Neural cell (in vitro differentiated cells): ENCODE measurements around the gene FLRT2. TPM values are rescaled to one million over a fixed set of nuclear protein-coding genes. Genes with fewer than 3 reads are reported as not detected.

Experiments used
- H2AFZ ChIP-seq: fragments of 200-600, 300-800 bp; sonication (generic), shearing (Covaris generic); 2 replicates; pipeline ENCODE4 v1.6.0; 2014; ENCODE audit warnings: low read depth, mild to moderate bottlenecking, antibody characterized with exemption, low read length, moderate library complexity
- H3F3A ChIP-seq: fragments of 200-600 bp; shearing (Covaris generic); 2 replicates; pipeline ENCODE4 v1.6.1; 2016; ENCODE audit warnings: mild to moderate bottlenecking, moderate library complexity, mixed read lengths, antibody characterized with exemption, low read length; ENCODE audit not compliant: insufficient read depth, poor library complexity, severe bottlenecking
- H3K27ac ChIP-seq: fragments of 200-600, 300-800 bp; sonication (generic), shearing (Covaris generic); 2 replicates; pipeline ENCODE4 v1.5.1; 2014; ENCODE audit warnings: mild to moderate bottlenecking, low read length, moderate library complexity
- H3K27me3 ChIP-seq: fragments of 300-800, 200-600 bp; sonication (generic), shearing (Covaris generic); 2 replicates; pipeline ENCODE4 v1.6.0; 2014; ENCODE audit warnings: mild to moderate bottlenecking, low read depth, low read length, moderate library complexity; ENCODE audit not compliant: insufficient read depth
- H3K36me3 ChIP-seq: fragments of 300-800, 200-600 bp; sonication (generic), shearing (Covaris generic); 2 replicates; pipeline ENCODE4 v1.5.1; 2014; ENCODE audit warnings: mild to moderate bottlenecking, antibody characterized with exemption, low read length, moderate library complexity; ENCODE audit not compliant: insufficient read depth
- H3K4me2 ChIP-seq: fragments of 300-800, 200-600 bp; sonication (generic), shearing (Covaris generic); 2 replicates; pipeline ENCODE4 v1.6.0; 2014; ENCODE audit warnings: mild to moderate bottlenecking, low read length
- H3K4me3 ChIP-seq: fragments of 300-800, 200-600 bp; sonication (generic), shearing (Covaris generic); 2 replicates; pipeline ENCODE4 v1.5.1; 2014; ENCODE audit warnings: mild to moderate bottlenecking, low read length, moderate library complexity
- H3K79me2 ChIP-seq: fragments of 200-600 bp; shearing (Covaris generic); replicated peaks from 2 replicates; pipeline ENCODE4 v1.6.0; 2014; ENCODE audit warnings: mild to moderate bottlenecking, low read length, moderate library complexity; ENCODE audit not compliant: insufficient read depth
- H3K9ac ChIP-seq: fragments of 300-800, 200-600 bp; sonication (generic), shearing (Covaris generic); 2 replicates; pipeline ENCODE4 v1.6.1; 2016; ENCODE audit warnings: mild to moderate bottlenecking, low read length, mixed read lengths
- H3K9me2 ChIP-seq: fragments of 200-600 bp; shearing (Covaris generic); 2 replicates; pipeline ENCODE4 v1.6.1; 2016; ENCODE audit warnings: mild to moderate bottlenecking, low read length, mixed read lengths; ENCODE audit not compliant: insufficient read depth
- H3K9me3 ChIP-seq: fragments of 200-600, 300-800 bp; sonication (generic), shearing (Covaris generic); 2 replicates; pipeline ENCODE4 v1.6.1; 2016; ENCODE audit warnings: mild to moderate bottlenecking, mixed run types, low read length, moderate library complexity, mixed read lengths
- H4K20me1 ChIP-seq: fragments of 200-600 bp; shearing (Covaris generic); 2 replicates; pipeline ENCODE4 v1.6.1; 2016; ENCODE audit warnings: mild to moderate bottlenecking, mixed run types; ENCODE audit not compliant: insufficient read depth
- CTCF ChIP-seq: fragments of 450-650 bp; IDR thresholded peaks from 2 replicates; pipeline ENCODE4 v1.5.1; 2014; ENCODE audit warnings: antibody characterized with exemption, mild to moderate bottlenecking, moderate library complexity; ENCODE audit not compliant: poor library complexity, severe bottlenecking
- EP300 ChIP-seq: fragments of 450-650 bp; conservative IDR thresholded peaks from 2 replicates; pipeline ENCODE4 v1.6.1; 2014; ENCODE audit warnings: antibody characterized with exemption, mild to moderate bottlenecking, moderate library complexity; ENCODE audit not compliant: poor library complexity, severe bottlenecking
- EZH2 ChIP-seq: fragments of 200-600, 300-800 bp; shearing (Covaris generic), sonication (generic); IDR thresholded peaks from 2 replicates; pipeline ENCODE4 v1.6.1; 2014; ENCODE audit warnings: antibody characterized with exemption, low read length, borderline replicate concordance, mild to moderate bottlenecking; ENCODE audit not compliant: insufficient read depth, poor library complexity, severe bottlenecking
- MXI1 ChIP-seq: fragments of 450-650 bp; conservative IDR thresholded peaks from 2 replicates; pipeline ENCODE4 v1.6.1; 2014; ENCODE audit warnings: antibody characterized with exemption, mild to moderate bottlenecking; ENCODE audit not compliant: poor library complexity, severe bottlenecking
- POLR2AphosphoS5 ChIP-seq: IDR thresholded peaks from 2 replicates; pipeline ENCODE4 v1.6.1; 2012
- RAD21 ChIP-seq: fragments of 450-650 bp; conservative IDR thresholded peaks from 2 replicates; pipeline ENCODE4 v1.6.1; 2014; ENCODE audit warnings: antibody characterized with exemption, mild to moderate bottlenecking, moderate library complexity
- SMC3 ChIP-seq: fragments of 450-650 bp; conservative IDR thresholded peaks from 2 replicates; pipeline ENCODE4 v1.6.1; 2014; ENCODE audit warnings: antibody characterized with exemption, mild to moderate bottlenecking, moderate library complexity; ENCODE audit not compliant: poor library complexity
- TAF1 ChIP-seq: IDR thresholded peaks from 2 replicates; pipeline ENCODE4 v1.6.1; 2012; ENCODE audit warnings: low read depth
- polyA plus RNA-seq: library from polyadenylated mRNA; depleted of rRNA; stranded (reverse); fragments of >200 nt; gene quantifications from 2 replicates; pipeline ENCODE4 v1.2.3, GENCODE V29; 2014
- TF ChIP-seq, protein P1 (sequence below): IDR thresholded peaks from 2 replicates; pipeline ENCODE4 v1.6.1; 2012; ENCODE audit warnings: borderline replicate concordance

The FLRT2 gene
- polyA plus RNA-seq, 1 donor from 2014 or later, result 5.1 TPM

GRCh38 chr14:85602345-85602744 is 72.4 kb downstream of the FLRT2 start:
- no peaks in the 10 kb centered on the region for H4K20me1 ChIP-seq
- TF ChIP-seq TAF1 (no peak), CTCF (no peak), SMC3 (no peak), EZH2 (no peak), MXI1 (no peak), EP300 (no peak), RAD21 (no peak), POLR2AphosphoS5 (no peak)
- TF ChIP-seq, protein P1, sequence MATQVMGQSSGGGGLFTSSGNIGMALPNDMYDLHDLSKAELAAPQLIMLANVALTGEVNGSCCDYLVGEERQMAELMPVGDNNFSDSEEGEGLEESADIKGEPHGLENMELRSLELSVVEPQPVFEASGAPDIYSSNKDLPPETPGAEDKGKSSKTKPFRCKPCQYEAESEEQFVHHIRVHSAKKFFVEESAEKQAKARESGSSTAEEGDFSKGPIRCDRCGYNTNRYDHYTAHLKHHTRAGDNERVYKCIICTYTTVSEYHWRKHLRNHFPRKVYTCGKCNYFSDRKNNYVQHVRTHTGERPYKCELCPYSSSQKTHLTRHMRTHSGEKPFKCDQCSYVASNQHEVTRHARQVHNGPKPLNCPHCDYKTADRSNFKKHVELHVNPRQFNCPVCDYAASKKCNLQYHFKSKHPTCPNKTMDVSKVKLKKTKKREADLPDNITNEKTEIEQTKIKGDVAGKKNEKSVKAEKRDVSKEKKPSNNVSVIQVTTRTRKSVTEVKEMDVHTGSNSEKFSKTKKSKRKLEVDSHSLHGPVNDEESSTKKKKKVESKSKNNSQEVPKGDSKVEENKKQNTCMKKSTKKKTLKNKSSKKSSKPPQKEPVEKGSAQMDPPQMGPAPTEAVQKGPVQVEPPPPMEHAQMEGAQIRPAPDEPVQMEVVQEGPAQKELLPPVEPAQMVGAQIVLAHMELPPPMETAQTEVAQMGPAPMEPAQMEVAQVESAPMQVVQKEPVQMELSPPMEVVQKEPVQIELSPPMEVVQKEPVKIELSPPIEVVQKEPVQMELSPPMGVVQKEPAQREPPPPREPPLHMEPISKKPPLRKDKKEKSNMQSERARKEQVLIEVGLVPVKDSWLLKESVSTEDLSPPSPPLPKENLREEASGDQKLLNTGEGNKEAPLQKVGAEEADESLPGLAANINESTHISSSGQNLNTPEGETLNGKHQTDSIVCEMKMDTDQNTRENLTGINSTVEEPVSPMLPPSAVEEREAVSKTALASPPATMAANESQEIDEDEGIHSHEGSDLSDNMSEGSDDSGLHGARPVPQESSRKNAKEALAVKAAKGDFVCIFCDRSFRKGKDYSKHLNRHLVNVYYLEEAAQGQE, result no peak
- no peak overlapping the region for H2AFZ ChIP-seq
- H3K4me2 ChIP-seq, result no peak overlapping the region
- no peak overlapping the region for H3K27ac ChIP-seq
- no peaks in the 10 kb centered on the region for H3K9me3 ChIP-seq
- no peaks in the 10 kb centered on the region for H3K9me2 ChIP-seq
- H3K4me3 ChIP-seq, result no peak overlapping the region
- H3F3A ChIP-seq, result peaks cover 2% of the 10 kb centered on the region
- H3K79me2 ChIP-seq, result no peaks in the 10 kb centered on the region
- no peak overlapping the region for H3K9ac ChIP-seq
- H3K36me3 ChIP-seq, result no peaks in the 10 kb centered on the region
- no peaks in the 10 kb centered on the region for H3K27me3 ChIP-seq

DNA sequence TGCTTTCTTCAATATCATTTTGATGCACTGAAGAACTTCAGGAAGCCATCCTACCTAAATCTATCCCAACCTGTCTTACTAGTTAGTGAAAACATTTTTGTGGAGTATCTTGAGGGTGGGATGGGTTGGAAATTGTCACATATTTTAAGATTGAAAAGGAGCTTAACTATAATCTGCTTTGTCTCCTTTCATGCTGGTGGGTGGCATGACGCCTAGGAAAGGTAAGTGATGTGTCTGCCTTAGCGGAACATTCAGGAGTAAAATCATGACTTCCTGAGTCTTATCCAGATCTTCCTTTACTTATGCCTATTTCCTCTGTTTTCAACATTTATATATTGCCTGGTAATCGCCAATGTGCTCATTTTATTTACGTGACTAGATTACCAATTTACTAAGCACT is 74.1 kb downstream of the FLRT2 start:
- no peaks in the 10 kb centered on the region for H3K9me3 ChIP-seq
- H3K9ac ChIP-seq, result no peak overlapping the region
- peaks cover 2% of the 10 kb centered on the region for H3F3A ChIP-seq
- H3K4me3 ChIP-seq, result no peak overlapping the region
- H3K27me3 ChIP-seq, result no peaks in the 10 kb centered on the region
- no peak overlapping the region for H2AFZ ChIP-seq
- TF ChIP-seq CTCF (no peak), MXI1 (no peak), RAD21 (no peak)
- no peaks in the 10 kb centered on the region for H3K79me2 ChIP-seq
- peak overlapping the region; percentile 22 for H3K4me2 ChIP-seq
- no peaks in the 10 kb centered on the region for H3K9me2 ChIP-seq
- no peaks in the 10 kb centered on the region for H4K20me1 ChIP-seq
- H3K36me3 ChIP-seq, result no peaks in the 10 kb centered on the region
- peak overlapping the region; percentile 25 for H3K27ac ChIP-seq
